K562 (cell line): ENCODE results near the gene CFP. TPM values are rescaled to one million over a fixed set of nuclear protein-coding genes. Genes with fewer than 3 reads are reported as not detected.

Source experiments
- CREBBP ChIP-seq: IDR thresholded peaks from one replicate; pipeline ENCODE4 v1.6.1; 2012; ENCODE audit warnings: low read depth, mild to moderate bottlenecking, control low read depth, inconsistent platforms, low read length
- CSDE1 ChIP-seq, 2 experiments: fragments of 450-650 bp; IDR thresholded peaks; 2 replicates each; pipeline ENCODE4 v1.6.1; 2016; ENCODE audit warnings: mild to moderate bottlenecking in 1 of 2
- HDAC6 ChIP-seq: IDR thresholded peaks from 2 replicates; pipeline ENCODE4 v1.6.1; 2012; ENCODE audit warnings: low read depth, mild to moderate bottlenecking, control low read depth, inconsistent platforms, low read length, moderate library complexity
- HNRNPLL ChIP-seq: fragments of 200-400 bp; formaldehyde crosslinking; IDR thresholded peaks from 2 replicates; pipeline ENCODE4 v1.6.1; 2017; ENCODE audit warnings: low read length, low read depth, mild to moderate bottlenecking; ENCODE audit not compliant: poor library complexity, severe bottlenecking
- JUND ChIP-seq, 2 experiments: IDR thresholded peaks; 2 replicates in 1 of 2; 3 replicates in 1 of 2; pipeline ENCODE4 v1.6.1; 2011; ENCODE audit warnings: borderline replicate concordance in 2 of 2, low read depth in 2 of 2, low read length in 2 of 2, improper control_type of control experiment in 1 of 2, missing biosample characterization in 1 of 2, missing genetic modification characterization in 1 of 2, missing genetic modification reagents in 1 of 2
- MAZ ChIP-seq, 2 experiments: fragments of 450-650 bp in 1 of 2; sonication (generic) in 1 of 2; formaldehyde crosslinking; IDR thresholded peaks in 1 of 2; conservative IDR thresholded peaks in 1 of 2; 2 replicates each; pipeline versions ENCODE4 v1.4.0 to v1.5.0; 2020; ENCODE audit warnings: mild to moderate bottlenecking in 1 of 2, missing genetic modification reagents in 1 of 2
- PHB ChIP-seq: fragments of 250-450 bp; sonication (Bioruptor Pico); IDR thresholded peaks from 2 replicates; pipeline ENCODE4 v1.5.0; 2021
- SAP30 ChIP-seq: fragments of 200-600 bp; sonication (generic); IDR thresholded peaks from 2 replicates; pipeline ENCODE4 v1.6.1; 2012; ENCODE audit warnings: borderline replicate concordance, low read depth, mild to moderate bottlenecking, moderate library complexity, low read length, control low read depth, inconsistent platforms; ENCODE audit not compliant: insufficient read depth, poor library complexity, severe bottlenecking
- THRAP3 ChIP-seq: fragments of 450-650 bp; IDR thresholded peaks from 2 replicates; pipeline ENCODE4 v1.6.1; 2016; ENCODE audit warnings: mild to moderate bottlenecking, inconsistent platforms, borderline replicate concordance
- ZNF445 ChIP-seq: fragments of 250-450 bp; sonication (Bioruptor Pico); IDR thresholded peaks from 2 replicates; pipeline ENCODE4 v1.4.0; 2020; ENCODE audit warnings: low read depth, mild to moderate bottlenecking, moderate library complexity
- polyA plus RNA-seq, 8 experiments: library from polyadenylated mRNA; depleted of rRNA in 4 of 8; stranded (reverse) in 5 of 8; unstranded in 3 of 8; fragments of >200 nt; fragmentation: Nextera tagmentation in 2 of 8; fragmentation: Illumina TruSeq in 1 of 8; extraction: Ambion mirVana in 2 of 8; extraction: Trizol in 1 of 8; gene quantifications; 2 replicates each; pipeline versions ENCODE4 v1.2.1 to v1.2.3, GENCODE V29; 2011 to 2014; ENCODE audit warnings: inconsistent platforms in 1 of 8, missing spikeins in 1 of 8
- total RNA-seq, 7 experiments: library from RNA; depleted of rRNA in 6 of 7; stranded (reverse); fragments of >200 nt in 6 of 7; fragmentation: Illumina TruSeq in 2 of 7; extraction: Trizol in 2 of 7; gene quantifications; 2 replicates each; pipeline versions ENCODE4 v1.2.1 to v1.2.3, GENCODE V29; 2011 to 2021; ENCODE audit warnings: low replicate concordance in 1 of 7
- TF ChIP-seq, protein P1 (sequence below): fragments of 150-350 bp; conservative IDR thresholded peaks from 2 replicates; pipeline ENCODE4 v1.6.1; 2014; ENCODE audit warnings: low read length
- TF ChIP-seq, protein P2 (sequence below): fragments of 450-650 bp; IDR thresholded peaks from 2 replicates; pipeline ENCODE4 v1.7.1; 2018; ENCODE audit warnings: mild to moderate bottlenecking, low read depth; ENCODE audit not compliant: partially characterized antibody
- TF ChIP-seq, protein P3 (sequence below): fragments of 450-650 bp; formaldehyde crosslinking; IDR thresholded peaks from 2 replicates; pipeline ENCODE4 v1.4.0; 2022; ENCODE audit warnings: missing genetic modification characterization
- TF ChIP-seq, protein P4 (sequence below), 2 experiments: fragments of 450-650 bp in 1 of 2; sonication (generic) in 1 of 2; formaldehyde crosslinking in 1 of 2; IDR thresholded peaks in 1 of 2; conservative IDR thresholded peaks in 1 of 2; 2 replicates each; pipeline versions ENCODE4 v1.6.1 to v1.8.1; 2016 to 2023; ENCODE audit warnings: mild to moderate bottlenecking in 2 of 2, moderate library complexity in 2 of 2, inconsistent platforms in 1 of 2, missing genetic modification reagents in 1 of 2

CFP gene
- total and polyA plus RNA-seq, 9 of the 15 experiments (the other 6 are each of a cell fraction or from before 2014, with no cell fraction given), result 0.18 to 2.0 (median 0.55) TPM

DNA sequence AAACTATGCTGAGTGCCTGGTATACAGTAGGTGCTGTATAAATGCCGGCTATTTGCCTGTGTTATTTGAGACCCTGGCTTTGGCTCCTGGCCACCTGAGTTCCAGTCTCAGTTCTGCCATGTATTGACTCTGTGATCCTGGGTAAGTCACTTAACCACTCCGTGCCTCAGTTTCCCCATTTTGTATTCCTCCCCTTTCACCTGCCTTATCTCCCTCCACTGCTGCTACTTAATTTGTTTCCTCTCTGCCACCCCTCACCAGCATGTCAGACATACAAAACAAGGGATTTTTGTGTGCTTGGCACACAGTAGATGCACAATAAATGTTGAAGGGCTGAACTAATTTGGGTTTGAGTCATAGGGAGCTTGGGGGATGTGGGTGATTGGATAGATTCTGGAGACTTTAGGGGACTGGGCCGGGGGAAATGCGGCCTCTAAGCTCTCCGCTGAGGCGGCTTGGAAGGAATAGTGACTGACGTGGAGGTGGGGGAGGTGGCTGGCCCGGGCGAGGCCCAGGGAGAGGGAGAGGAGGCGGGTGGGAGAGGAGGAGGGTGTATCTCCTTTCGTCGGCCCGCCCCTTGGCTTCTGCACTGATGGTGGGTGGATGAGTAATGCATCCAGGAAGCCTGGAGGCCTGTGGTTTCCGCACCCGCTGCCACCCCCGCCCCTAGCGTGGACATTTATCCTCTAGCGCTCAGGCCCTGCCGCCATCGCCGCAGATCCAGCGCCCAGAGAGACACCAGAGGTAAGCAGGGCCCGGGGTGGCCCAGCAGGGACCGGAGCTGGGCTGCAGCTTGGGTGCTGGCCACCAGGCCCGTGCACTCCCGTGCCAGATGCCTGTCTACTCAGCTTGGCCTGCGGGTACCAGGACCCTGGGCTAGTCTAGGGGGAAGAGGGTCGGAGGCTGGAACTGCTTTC, 47.7 kb downstream of the CFP start, which contains the start of gene TIMP1 (continued):
- TF ChIP-seq, protein P1, sequence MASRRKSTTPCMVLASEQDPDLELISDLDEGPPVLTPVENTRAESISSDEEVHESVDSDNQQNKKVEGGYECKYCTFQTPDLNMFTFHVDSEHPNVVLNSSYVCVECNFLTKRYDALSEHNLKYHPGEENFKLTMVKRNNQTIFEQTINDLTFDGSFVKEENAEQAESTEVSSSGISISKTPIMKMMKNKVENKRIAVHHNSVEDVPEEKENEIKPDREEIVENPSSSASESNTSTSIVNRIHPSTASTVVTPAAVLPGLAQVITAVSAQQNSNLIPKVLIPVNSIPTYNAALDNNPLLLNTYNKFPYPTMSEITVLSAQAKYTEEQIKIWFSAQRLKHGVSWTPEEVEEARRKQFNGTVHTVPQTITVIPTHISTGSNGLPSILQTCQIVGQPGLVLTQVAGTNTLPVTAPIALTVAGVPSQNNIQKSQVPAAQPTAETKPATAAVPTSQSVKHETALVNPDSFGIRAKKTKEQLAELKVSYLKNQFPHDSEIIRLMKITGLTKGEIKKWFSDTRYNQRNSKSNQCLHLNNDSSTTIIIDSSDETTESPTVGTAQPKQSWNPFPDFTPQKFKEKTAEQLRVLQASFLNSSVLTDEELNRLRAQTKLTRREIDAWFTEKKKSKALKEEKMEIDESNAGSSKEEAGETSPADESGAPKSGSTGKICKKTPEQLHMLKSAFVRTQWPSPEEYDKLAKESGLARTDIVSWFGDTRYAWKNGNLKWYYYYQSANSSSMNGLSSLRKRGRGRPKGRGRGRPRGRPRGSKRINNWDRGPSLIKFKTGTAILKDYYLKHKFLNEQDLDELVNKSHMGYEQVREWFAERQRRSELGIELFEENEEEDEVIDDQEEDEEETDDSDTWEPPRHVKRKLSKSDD, result no peak
- TF ChIP-seq JUND (IDR thresholded peaks at IDR 0.05; ENCODE audit: borderline replicate concordance, low read depth, low read length), result peak; percentile 90
- peak; percentile 71; the same call in 2 of the 3 replicates for TF ChIP-seq JUND (tag; IDR thresholded peaks at IDR 0.05; ENCODE audit: borderline replicate concordance, low read depth, low read length)
- TF ChIP-seq ZNF445 (CRISPR knock-in tag), result no peak
- TF ChIP-seq, protein P2, sequence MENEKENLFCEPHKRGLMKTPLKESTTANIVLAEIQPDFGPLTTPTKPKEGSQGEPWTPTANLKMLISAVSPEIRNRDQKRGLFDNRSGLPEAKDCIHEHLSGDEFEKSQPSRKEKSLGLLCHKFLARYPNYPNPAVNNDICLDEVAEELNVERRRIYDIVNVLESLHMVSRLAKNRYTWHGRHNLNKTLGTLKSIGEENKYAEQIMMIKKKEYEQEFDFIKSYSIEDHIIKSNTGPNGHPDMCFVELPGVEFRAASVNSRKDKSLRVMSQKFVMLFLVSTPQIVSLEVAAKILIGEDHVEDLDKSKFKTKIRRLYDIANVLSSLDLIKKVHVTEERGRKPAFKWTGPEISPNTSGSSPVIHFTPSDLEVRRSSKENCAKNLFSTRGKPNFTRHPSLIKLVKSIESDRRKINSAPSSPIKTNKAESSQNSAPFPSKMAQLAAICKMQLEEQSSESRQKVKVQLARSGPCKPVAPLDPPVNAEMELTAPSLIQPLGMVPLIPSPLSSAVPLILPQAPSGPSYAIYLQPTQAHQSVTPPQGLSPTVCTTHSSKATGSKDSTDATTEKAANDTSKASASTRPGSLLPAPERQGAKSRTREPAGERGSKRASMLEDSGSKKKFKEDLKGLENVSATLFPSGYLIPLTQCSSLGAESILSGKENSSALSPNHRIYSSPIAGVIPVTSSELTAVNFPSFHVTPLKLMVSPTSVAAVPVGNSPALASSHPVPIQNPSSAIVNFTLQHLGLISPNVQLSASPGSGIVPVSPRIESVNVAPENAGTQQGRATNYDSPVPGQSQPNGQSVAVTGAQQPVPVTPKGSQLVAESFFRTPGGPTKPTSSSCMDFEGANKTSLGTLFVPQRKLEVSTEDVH, result no peak
- TF ChIP-seq CREBBP, result no peak
- peak; percentile 77 for TF ChIP-seq HNRNPLL
- no peak for TF ChIP-seq SAP30
- TF ChIP-seq CSDE1 (IDR thresholded peaks at IDR 0.05), result no peak
- no peak for TF ChIP-seq PHB (CRISPR knock-in tag)
- TF ChIP-seq THRAP3, result no peak
- TF ChIP-seq, protein P3, sequence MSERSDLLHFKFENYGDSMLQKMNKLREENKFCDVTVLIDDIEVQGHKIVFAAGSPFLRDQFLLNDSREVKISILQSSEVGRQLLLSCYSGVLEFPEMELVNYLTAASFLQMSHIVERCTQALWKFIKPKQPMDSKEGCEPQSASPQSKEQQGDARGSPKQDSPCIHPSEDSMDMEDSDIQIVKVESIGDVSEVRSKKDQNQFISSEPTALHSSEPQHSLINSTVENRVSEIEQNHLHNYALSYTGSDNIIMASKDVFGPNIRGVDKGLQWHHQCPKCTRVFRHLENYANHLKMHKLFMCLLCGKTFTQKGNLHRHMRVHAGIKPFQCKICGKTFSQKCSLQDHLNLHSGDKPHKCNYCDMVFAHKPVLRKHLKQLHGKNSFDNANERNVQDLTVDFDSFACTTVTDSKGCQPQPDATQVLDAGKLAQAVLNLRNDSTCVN (CRISPR knock-in tag), result no peak
- no peak for TF ChIP-seq HDAC6
- peak; percentile 61 to 65; a peak in 3 of 4 replicates for TF ChIP-seq MAZ (CRISPR knock-in tag; conservative IDR thresholded peaks at IDR 0.05 in 1 of 2, IDR thresholded peaks at IDR 0.05 in 1 of 2)
- TF ChIP-seq, protein P4, sequence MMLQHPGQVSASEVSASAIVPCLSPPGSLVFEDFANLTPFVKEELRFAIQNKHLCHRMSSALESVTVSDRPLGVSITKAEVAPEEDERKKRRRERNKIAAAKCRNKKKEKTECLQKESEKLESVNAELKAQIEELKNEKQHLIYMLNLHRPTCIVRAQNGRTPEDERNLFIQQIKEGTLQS (IDR thresholded peaks at IDR 0.05), result peak; percentile 77
- TF ChIP-seq, protein P4 (CRISPR knock-in tag; conservative IDR thresholded peaks at IDR 0.05), result no peak; the same call in 1 of the 2 replicates
